Measurements from ENCODE around the gene THSD4.

GRCh38 chr15:71145648-71146047 is 30.4 kb downstream of the THSD4 start:
- TF ChIP-seq CTCF (IDR thresholded peaks at IDR 0.05; ENCODE audit: low read length): no peak
- TF ChIP-seq EZH2 (optimal IDR thresholded peaks at IDR 0.05; ENCODE audit: low read depth, low read length): no peak
- no peak for TF ChIP-seq EZH2phosphoT487 (IDR thresholded peaks at IDR 0.05; ENCODE audit: low read length)

Measured in MM.1S (cell line).